Anterior cingulate cortex (tissue), 58 donors: ENCODE results near the gene CTBP2.
"Not testable (repeated sequence)": the region's sequence is repeated elsewhere in the genome, so short reads cannot be mapped to it uniquely, and the experiment has no call there.

ENCODE experiments used
- DNase-seq, 58 donors: peaks; one replicate each; lab custom pipeline; 2025; lab: John Stamatoyannopoulos, UW

CTBP2 gene

GRCh38 chr10:125076891-125077541, 83.3 kb downstream of the CTBP2 start:
- DNase-seq = peak in 1 of 58 donors; percentile 29

GRCh38 chr10:125076121-125076825, 84.1 kb downstream of the CTBP2 start:
- no peak for DNase-seq

- no peak for DNase-seq
Observed at GRCh38 chr10:125073996-125074395, 86.4 kb downstream of the CTBP2 start.

- DNase-seq = no peak
Observed at GRCh38 chr10:125072794-125073193, 87.6 kb downstream of the CTBP2 start.

GRCh38 chr10:125071008-125071407, 89.4 kb downstream of the CTBP2 start:
- no peak for DNase-seq

GRCh38 chr10:125068406-125068805, 92.0 kb downstream of the CTBP2 start:
- DNase-seq = no peak

- DNase-seq = no peak
Observed at GRCh38 chr10:125067764-125068163, 92.6 kb downstream of the CTBP2 start.

- no peak for DNase-seq
Observed at GRCh38 chr10:125066764-125067450, 93.5 kb downstream of the CTBP2 start.

- DNase-seq = no peak
Observed at GRCh38 chr10:125064681-125065492, 95.5 kb downstream of the CTBP2 start.

GRCh38 chr10:125063256-125063925, 97.0 kb downstream of the CTBP2 start:
- DNase-seq = no peak

- DNase-seq = peak in 36 of 58 donors; percentile 6 to 68 (median 29)
Observed at GRCh38 chr10:125062914-125063230, 97.5 kb downstream of the CTBP2 start.

- no peak for DNase-seq
Observed at GRCh38 chr10:125062227-125062913, 98.0 kb downstream of the CTBP2 start.

GRCh38 chr10:125061557-125062226, 98.7 kb downstream of the CTBP2 start:
- peak in 9 of 58 donors; percentile 8 to 26 (median 14) for DNase-seq

- peak; percentile 21 to 88 (median 75) for DNase-seq
Observed at GRCh38 chr10:125060826-125061556, 99.4 kb downstream of the CTBP2 start.

- peak in 16 of 58 donors; percentile 13 to 66 (median 40) for DNase-seq
Observed at GRCh38 chr10:125060482-125060825, 99.9 kb downstream of the CTBP2 start.

- DNase-seq = peak in 7 of 58 donors; percentile 15 to 44 (median 19)
Observed at GRCh38 chr10:125060026-125060425, 100.3 kb downstream of the CTBP2 start.

- DNase-seq = not testable (repeated sequence)
Observed at GRCh38 chr10:125059348-125059747, 101.0 kb downstream of the CTBP2 start.
